ENCODE measurements around the gene EIF3L. TPM values are rescaled to one million over a fixed set of nuclear protein-coding genes. Genes with fewer than 3 reads are reported as not detected.
"Not testable (repeated sequence)": the region's sequence is repeated elsewhere in the genome, so short reads cannot be mapped to it uniquely, and the experiment has no call there.

The EIF3L gene
- 100 to 1,000 TPM; 533 to 559 TPM for total RNA-seq

- POLR2A ChIA-PET, result interaction anchor here (0.6 kb wide), 1 partner anchor 12 kb away, joined by 3 read pairs; no protein-coding TSS in a partner anchor
Observed at GRCh38 chr22:37849089-37849751, at the start of gene EIF3L. TSS of gene EIF3L (plus strand) at chr22:37849419. CDS start at chr22:37849450, 31 bp downstream.

DNA sequence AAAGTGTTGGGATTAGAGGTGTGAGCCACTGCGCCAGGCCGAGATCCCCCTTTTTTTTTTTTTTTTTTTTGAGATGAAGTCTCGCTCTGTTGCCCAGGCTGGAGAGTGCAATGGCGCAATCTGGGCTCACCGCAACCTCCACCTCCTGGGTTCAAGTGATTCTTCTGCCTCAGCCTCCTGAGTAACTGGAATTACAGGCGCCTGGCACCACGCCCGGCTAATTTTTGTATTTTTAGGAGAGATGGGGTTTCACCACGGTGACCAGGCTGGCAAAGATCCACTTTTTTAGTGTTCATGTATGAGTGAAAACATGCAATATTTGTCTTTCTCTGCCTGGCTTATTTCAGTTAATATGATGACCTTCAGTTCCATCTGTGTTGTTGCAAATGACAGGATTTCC is 49.2 kb upstream of the EIF3L start:
- POLR2A ChIA-PET, CTCF ChIA-PET: not testable (repeated sequence)

More at GRCh38 chr22:37849089-37849751, at the start of gene EIF3L:
- CTCF ChIA-PET, result interaction anchor here (1.2 to 1.5 kb wide), 2 partner anchors 14 to 31 kb away, joined by 4 to 8 read pairs; no protein-coding TSS in a partner anchor

GRCh38 chr22:37801946-37802309 is 47.3 kb upstream of the EIF3L start:
- CTCF ChIA-PET, result no interaction called here
- POLR2A ChIA-PET, result no interaction called here

DNA sequence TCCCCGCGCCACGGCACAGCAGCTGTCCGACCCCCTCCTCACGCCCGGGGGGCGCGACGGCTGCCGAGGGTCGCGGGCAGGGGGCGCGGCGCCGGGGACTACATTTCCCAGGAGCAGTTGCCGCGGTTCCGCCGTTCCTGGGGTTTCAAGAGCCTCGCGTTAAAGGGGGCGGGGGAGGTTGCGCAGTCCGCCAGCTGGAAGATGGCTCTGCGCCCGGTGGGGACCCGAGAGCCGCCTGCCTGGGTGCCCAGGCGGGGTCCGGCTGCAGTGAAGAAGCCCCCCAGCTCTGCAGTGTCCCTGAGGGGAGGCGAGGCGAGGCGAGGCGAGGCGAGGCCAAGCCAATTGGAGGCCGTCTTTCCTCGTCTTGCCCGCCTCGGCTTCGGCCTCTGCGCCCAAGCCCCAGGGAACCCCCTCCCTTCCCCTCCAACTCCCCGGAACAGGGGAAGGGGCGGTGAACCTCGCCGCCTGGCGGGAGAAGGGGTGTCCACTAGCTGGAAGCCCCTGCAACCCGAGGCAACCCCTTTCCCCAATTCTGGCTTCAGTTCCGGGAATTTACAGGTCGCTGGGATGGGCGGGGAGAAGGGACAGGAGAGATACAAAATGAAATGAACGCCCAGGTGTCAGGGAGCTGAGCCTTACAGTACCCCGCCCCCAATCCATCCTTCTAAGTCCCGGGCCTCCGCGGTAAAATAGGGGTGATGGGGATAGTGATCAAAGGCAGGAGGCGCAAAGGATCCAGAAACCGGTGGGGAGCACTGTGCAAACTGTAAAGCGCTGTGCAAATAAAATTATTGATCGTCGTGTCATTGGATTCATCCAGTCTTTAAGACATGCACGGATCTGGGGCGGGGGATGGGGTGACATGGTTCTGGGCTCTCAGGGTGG is 46.7 kb upstream of the EIF3L start:
- ChIA-PET POLR2A (no interaction called here), CTCF (interaction anchor here (1.3 kb wide), 1 partner anchor 16 kb away, joined by 4 read pairs; no protein-coding TSS in a partner anchor)

GRCh38 chr22:37803195-37803638 is 46.0 kb upstream of the EIF3L start:
- ChIA-PET POLR2A (no interaction called here), CTCF (interaction anchor here (1.3 kb wide), 1 partner anchor 15 kb away, joined by 4 read pairs; no protein-coding TSS in a partner anchor)

DNA sequence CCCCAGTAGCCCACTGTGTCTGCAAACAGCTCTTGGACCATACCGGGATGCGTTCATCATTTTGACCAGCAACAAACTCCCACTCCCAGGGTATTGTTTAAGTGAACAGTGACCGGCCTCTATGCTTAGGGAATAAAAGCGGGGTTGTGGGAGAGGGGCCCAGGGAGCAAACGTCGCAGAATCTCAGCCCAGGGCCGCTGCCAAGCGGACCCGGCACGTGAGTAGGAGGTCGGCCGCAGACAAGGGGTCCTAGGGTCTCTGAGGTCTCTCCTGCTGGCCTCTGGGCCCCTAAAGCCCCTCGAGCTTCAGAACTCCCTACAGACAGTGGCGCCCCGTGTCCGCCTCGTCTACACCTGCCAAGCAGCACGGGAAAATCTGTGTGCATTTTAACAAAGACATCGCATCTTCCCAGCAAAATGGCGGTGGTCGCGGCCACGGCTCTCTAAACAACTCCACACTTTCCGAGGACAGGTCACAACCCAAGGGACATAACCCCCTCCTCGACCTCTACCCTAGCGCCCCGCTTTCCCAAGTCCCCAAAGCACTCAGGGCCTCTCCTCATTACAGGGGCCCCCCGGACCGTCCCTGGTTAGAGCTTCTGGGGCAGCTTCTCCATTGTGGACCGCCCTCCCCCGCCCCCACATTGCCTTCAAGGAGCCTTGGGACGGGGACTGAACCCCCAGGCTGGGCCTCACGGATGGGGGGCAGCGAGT is 45.4 kb upstream of the EIF3L start:
- ChIA-PET POLR2A (interaction anchor here (0.5 kb wide), 1 partner anchor 1020 kb away, joined by 3 read pairs; no protein-coding TSS in a partner anchor), CTCF (interaction anchor here (0.6 to 1.3 kb wide), 2 partner anchors 15 to 367 kb away, joined by 3 to 4 read pairs; no protein-coding TSS in a partner anchor)

GRCh38 chr22:37804352-37804880 is 44.8 kb upstream of the EIF3L start:
- POLR2A ChIA-PET, result no interaction called here

DNA sequence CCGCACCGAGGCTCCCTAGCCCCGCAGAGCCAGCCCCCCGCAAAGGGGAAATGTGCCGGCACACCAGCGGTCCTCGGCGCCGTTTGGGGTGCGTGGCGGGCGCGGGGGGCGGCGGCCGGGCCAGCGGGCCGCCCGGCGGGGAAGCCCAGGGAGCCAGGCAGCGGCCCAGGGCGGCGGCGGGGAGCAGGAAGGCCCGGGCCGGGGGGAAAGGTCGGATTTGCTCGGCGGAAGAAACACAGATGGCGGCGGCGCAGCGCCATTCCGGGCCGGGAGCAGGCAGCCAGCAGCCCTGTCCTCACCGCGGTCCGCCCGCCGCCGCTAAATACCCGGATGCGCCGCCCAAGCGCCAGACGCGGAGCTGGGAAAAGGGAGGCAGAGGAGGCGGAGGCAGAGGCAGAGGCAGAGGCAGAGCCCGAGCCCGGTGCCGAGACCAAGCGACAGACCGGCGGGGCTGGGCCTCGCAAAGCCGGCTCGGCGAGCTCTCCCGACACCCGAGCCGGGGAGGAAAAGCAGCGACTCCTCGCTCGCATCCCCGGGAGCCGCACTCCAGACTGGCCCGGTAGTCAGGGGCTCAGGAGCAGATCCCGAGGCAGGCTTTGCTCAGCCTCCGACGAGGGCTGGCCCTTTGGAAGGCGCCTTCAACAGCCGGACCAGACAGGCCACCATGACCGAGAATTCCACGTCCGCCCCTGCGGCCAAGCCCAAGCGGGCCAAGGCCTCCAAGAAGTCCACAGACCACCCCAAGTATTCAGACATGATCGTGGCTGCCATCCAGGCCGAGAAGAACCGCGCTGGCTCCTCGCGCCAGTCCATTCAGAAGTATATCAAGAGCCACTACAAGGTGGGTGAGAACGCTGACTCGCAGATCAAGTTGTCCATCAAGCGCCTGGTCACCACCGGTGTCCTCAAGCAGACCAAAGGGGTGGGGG is 44.1 kb upstream of the EIF3L start:
- ChIA-PET POLR2A (no interaction called here), CTCF (interaction anchor here (0.9 kb wide), 1 partner anchor 12 kb away, joined by 3 read pairs; no protein-coding TSS in a partner anchor)

More at GRCh38 chr22:37804352-37804880, 44.8 kb upstream of the EIF3L start:
- CTCF ChIA-PET, result interaction anchor here (0.9 kb wide), 1 partner anchor 13 kb away, joined by 3 read pairs; no protein-coding TSS in a partner anchor

DNA sequence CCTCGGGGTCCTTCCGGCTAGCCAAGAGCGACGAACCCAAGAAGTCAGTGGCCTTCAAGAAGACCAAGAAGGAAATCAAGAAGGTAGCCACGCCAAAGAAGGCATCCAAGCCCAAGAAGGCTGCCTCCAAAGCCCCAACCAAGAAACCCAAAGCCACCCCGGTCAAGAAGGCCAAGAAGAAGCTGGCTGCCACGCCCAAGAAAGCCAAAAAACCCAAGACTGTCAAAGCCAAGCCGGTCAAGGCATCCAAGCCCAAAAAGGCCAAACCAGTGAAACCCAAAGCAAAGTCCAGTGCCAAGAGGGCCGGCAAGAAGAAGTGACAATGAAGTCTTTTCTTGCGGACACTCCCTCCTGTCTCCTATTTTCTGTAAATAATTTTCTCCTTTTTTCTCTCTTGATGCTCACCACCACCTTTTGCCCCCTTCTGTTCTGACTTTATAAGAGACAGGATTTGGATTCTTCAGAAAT is 43.4 kb upstream of the EIF3L start:
- POLR2A ChIA-PET, result no interaction called here

GRCh38 chr22:37806409-37807333 is 42.5 kb upstream of the EIF3L start:
- POLR2A ChIA-PET, result interaction anchor here (0.6 to 1.0 kb wide), 3 partner anchors 12 to 151 kb away, joined by 3 to 4 read pairs (median 4); no protein-coding TSS in a partner anchor
- CTCF ChIA-PET, result interaction anchor here (0.7 to 3.2 kb wide), 4 partner anchors 11 to 248 kb away, joined by 3 to 35 read pairs (median 4); partner anchors contain the start of gene PDXP

More for the DNA sequence above, 43.4 kb upstream of the EIF3L start:
- CTCF ChIA-PET, result no interaction called here

DNA sequence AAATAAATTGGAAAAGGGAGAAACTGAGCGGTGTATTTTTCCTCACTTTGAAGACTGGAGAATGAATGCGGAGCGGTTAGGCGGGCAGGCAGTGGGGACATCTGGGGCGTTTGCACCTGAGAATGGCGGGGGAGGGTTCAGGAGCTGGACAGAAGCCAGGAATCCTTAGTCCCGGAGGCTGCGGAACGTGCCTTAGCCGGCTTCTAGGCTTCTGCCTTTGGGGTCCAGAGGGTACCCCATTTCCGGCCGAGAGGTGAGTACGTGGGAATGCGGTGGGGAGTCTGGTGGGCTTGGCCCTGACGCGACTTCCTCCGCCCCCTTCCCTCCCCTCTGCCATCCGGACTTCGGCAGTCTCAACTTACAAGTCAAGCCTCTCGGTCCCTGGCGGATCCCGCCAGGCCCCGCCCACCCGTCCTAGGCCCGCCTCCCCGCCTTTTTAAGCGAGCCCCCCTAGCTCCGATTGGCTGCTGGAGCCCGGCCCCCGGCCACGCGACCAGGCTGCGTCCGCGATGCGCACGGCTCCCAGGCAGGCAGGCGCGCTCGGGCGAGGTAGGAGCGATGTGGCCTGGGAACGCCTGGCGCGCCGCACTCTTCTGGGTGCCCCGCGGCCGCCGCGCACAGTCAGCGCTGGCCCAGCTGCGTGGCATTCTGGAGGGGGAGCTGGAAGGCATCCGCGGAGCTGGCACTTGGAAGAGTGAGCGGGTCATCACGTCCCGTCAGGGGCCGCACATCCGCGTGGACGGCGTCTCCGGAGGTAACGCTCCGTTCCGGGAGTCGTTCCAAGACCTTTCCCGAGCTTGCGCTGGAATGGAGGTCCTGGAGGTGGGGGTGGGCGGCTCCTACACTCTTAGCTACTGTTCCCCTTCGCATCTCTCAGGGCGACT is 41.6 kb upstream of the EIF3L start, which contains the start of gene GCAT:
TSS of gene GCAT (plus strand) at position 525 of the 884 bp plus-strand sequence. CDS start at position 559, 34 bp downstream.
- CTCF ChIA-PET, result interaction anchor here (0.5 to 3.2 kb wide), 7 partner anchors 11 to 955 kb away, joined by 3 to 35 read pairs (median 3); partner anchors contain the start of gene PDXP
- POLR2A ChIA-PET, result interaction anchor here (0.6 to 1.0 kb wide), 4 partner anchors 11 to 132 kb away, joined by 3 read pairs; partner anchors contain the start of gene LGALS1

DNA sequence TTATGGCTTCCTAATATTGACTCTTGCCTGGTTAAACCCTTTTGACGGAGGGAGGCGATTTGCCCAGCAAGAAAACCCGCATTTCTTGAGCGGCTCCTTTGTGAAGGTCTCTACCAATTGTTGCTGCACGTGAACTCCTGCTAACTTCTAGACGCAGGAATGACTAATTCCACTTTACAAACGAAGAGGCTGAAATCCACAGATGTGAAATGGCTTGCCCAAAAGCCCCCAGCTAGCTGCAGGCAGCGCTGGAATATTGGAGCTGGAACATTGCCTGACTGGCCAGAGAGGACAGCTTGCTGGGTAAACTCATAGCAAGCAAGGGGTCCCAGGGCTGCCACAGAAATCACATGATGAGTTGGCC is 40.9 kb upstream of the EIF3L start:
- ChIA-PET POLR2A (interaction anchor here (0.6 to 0.9 kb wide), 5 partner anchors 41 to 845 kb away, joined by 3 to 8 read pairs (median 3); partner anchors contain the start of gene LGALS1), CTCF (interaction anchor here (0.7 to 3.2 kb wide), 3 partner anchors 10 to 955 kb away, joined by 3 to 35 read pairs (median 4); no protein-coding TSS in a partner anchor)

GRCh38 chr22:37809672-37810333 is 39.4 kb upstream of the EIF3L start:
- CTCF ChIA-PET, result interaction anchor here (1.4 to 3.2 kb wide), 2 partner anchors 8 to 54 kb away, joined by 4 to 35 read pairs; no protein-coding TSS in a partner anchor
- POLR2A ChIA-PET, result interaction anchor here (0.7 kb wide), 1 partner anchor 792 kb away, joined by 3 read pairs; no protein-coding TSS in a partner anchor

DNA sequence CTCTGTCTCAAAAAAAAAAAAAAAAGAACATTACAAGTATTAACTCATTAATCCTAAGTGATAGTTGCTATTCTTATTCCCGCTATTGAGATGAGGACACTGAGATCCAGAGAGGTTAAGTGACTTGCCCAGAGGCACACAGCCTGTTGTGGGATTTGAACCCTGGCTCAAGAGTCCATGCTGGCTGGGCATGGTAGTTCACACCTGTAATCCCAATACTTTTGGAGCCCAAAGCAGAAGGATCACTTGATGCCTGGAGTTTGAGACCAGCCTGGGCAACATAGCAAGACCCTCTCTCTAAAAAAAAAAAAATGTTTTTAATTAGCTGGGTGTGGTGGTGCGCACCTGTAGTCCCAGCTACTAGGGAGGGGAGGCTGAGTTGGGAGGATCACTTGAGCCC is 37.4 kb upstream of the EIF3L start:
- ChIA-PET CTCF (interaction anchor here (0.6 kb wide), 1 partner anchor 60 kb away, joined by 3 read pairs; no protein-coding TSS in a partner anchor), POLR2A (no interaction called here)
